Cardiac atrium fibroblast (primary cell): ENCODE measurements around the gene TMEM223. TPM values are rescaled to one million over a fixed set of nuclear protein-coding genes. Genes with fewer than 3 reads are reported as not detected.

Source experiments
- total RNA-seq: library from RNA; depleted of rRNA; stranded (reverse); fragments of >200 nt; gene quantifications from 2 replicates; pipeline ENCODE4 v1.2.3, GENCODE V29; 2015

TMEM223 gene
- total RNA-seq: 18.6 and 31.2 TPM in 2 replicates

GRCh38 chr11:62791501-62792201 lies at the start of gene TMEM223:
Gene TMEM223 (minus strand): TSS chr11:62792006. CDS start chr11:62791994, 12 bp downstream.

GRCh38 chr11:62839050-62839945 lies 47.5 kb upstream of the TMEM223 start, which contains the start of gene WDR74:
Gene WDR74 (minus strand): TSS chr11:62839590. CDS start chr11:62839570, 20 bp downstream.

DNA sequence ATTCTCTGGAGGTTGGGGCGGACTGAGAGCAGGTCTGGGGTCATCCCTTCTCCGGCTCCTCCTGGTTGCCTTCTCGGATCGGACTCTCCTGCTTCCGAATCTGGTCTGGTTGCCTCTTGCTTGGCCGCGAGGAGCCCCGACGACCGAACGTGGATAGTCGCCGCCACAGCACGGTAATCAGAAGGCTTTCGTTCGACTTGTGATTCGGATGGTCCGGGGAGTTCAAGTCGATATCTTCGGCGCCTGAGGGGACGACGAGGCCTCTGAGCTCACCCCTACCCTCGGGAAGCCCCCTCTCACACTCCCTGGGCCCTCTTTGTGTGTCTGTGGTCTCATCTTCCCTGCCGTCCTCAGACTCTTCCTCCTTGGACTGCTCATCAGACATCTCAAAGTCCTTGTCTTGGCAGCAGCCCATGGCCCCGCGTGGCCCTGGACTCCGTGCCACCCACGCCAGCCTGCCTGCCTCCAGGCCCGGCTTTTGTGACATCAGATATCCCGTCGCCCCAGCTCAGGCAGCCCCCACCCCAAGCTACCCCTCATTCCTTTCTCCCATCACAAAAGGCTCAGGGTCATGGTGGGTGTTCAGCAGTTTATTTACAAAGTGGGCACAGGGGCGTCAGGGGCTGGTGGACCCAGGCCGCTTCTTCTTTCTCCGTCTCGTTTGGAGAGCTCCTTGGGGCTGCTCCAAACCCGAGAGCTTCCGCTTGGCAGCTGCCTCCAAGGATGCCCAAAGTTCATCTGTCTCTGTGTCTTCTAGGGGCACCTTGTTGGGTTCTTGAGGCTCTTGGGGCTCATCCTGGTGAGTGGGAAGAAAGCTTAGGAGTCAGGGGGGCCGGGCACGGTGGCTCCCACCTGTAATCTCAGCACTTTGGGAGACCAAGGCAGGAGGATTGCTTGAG lies 40.8 kb upstream of the TMEM223 start, which contains the start of gene TEX54:
TSS of gene TEX54 (minus strand) at position 506 of the 899 bp plus-strand sequence.

GRCh38 chr11:62831520-62832335 lies 39.9 kb upstream of the TMEM223 start, which contains the start of gene STX5:
Gene STX5 (minus strand): TSS chr11:62832051. CDS start chr11:62831243, 808 bp downstream.

DNA sequence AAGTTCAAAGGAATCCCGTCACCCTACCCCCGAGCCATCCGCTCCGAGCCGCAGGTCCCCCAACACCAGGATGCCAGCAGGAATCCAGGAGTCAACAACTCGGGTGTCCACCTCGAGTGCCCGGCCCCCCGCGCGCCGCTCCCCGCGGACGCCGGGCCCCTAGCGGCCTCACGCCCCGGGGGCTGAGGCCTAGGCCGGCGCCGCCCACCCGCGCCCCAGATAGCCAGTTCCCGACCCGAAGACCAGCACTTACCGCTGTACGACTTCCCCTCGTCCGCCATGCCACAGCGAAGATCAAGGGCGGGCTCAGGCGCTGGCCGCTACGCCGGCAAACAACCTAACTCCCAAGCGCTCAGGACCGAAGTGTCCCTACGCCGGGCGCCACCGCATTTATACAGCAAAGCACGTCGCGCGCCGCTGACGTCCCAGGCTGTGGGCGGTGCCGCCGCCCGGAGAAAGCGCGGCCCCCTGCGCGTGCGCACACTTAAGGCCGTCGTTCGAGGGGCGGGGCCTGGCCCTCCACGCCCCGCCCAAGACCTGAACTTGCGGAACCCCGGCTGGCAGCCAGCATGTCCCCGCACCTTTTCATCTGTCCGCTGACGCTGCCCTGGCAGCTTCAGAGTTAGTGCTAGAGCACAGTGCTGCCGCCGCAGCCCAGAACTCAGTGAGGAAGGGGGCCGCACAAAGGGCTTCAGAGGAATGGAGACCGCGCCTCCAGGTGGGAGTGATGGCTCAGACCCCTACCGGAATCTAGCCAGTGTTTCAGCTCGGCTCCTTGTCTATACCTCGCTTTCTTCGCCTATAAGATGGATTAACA lies 13.5 kb upstream of the TMEM223 start, which contains the start of gene NXF1:
TSS of gene NXF1 (minus strand) at position 365 of the 817 bp plus-strand sequence. CDS start at position 281, 84 bp downstream.

DNA sequence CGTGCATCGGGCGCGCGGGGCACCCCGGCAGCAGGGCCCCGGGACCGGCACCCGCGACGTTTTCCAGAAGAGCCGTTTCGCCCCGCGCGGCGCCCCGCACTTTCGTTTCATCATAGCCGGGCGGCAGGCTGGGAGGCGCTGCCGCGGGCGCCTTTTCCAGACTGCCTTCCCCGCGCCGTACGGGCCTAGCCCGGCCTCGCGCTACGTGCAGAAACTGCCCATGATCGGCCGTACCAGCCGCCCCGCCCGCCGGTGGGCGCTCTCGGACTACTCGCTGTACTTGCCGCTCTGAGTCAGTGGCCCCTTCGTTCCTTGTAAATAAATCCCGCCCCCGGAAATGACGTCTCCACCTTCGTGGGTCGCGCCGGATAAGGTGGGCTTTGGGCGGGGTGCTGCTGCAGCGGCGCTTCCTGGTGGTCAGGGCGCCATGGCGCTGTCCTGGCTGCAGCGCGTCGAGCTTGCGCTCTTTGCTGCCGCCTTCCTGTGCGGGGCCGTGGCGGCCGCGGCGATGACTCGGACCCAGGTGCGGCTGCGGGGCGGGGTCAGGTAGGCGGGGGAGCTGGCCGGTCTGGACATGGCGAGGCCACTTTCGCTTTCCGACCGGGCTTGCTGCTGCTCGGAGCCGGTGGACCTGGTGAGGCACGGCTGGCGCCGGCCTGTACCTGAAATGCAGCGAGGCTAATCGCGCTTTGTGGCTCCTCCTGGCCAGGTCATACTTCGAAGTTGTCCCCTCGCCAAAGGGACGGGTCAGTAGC lies 4.6 kb downstream of the TMEM223 start, which contains the start of gene TMEM179B:
TSS of gene TMEM179B (plus strand) at position 398 of the 755 bp plus-strand sequence. CDS start at position 428, 30 bp downstream.

DNA sequence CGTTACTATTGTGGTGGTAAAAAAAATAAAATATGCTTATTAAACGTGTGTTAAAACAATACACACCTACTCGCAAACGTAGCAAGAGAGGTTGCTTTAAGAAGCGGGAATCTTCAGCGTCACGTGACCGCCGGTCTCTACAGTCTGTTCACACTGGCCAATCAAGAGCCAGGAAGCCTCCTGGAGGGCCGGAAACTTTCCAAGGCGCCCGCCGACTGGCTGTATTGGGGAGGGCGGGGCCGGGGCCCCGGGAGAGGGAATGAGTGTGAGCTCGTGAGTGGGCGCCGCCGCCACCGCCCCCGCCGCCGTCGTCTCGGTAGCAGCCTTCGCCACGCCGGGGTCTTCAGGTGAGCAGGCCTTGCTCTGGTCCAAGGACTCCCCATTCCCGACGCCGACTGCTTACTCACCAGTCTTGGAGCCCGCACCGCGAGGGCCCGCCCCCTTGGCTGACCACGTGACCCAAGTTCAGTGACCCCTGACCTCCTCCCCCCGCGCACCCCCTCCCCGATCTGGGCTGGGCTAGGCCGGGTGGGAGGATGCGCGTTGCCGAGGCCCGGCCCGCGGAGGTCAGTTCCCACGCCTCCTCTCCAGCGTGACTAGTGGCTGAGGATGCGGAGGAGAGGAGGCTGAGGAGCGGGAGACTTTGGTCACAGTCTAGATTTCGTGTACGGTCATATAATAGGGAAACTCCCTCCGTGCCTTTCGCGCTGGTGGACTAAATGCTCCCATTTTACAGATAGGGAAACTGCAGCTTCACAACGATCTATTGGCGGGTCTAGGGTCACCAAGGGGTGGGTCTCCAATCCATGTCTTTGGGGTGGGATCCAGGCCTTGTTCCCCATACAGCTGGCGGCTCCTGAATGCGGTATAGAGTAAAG lies 20.4 kb downstream of the TMEM223 start, which contains the start of gene TAF6L:
TSS of gene TAF6L (plus strand) at position 253 of the 878 bp plus-strand sequence. CDS start 4,388 bp downstream, outside the sequence.

DNA sequence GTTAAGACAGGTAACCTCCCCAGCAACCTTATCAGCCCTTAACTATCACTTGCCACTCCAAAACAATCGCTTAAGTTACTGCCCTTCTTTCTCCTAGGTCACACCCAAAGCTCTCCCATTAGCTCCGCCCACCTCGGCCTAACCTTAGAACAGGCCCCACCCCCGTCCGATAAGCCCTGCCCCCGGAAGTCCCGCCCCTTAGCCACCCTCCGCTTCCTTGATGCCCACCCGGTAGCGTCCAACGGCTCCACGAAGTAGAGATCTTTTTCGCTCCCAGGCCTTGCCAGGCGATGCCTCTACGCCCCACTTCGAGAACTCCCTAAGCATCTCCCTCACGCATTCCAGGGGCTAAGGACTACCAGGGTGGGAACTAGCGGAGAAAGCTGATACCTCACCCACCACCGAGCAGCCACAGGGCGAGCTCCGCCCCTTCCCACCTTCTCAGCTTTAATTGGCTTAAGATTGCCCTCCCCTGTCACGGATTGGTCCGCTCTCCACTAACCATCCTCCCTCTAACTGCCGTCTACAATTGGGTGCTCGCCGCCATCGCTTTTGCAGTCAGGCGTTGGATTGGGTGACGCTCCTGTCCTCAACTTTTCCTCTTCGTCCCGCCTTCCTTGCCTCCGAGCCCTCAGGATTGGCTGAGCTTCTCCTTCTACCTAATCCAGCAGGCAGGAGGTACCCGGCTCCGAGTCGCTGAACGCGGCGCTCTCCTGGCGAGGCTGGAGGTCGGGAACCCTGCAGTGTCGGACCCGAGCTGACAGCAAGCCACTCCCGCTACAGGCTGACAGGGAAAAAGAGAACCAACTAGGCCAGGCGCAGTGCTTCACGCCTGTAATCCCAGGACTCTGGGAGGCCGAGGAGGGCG lies 37.8 kb downstream of the TMEM223 start, which contains the start of gene ZBTB3:
TSS of gene ZBTB3 (minus strand) at position 425 of the 868 bp plus-strand sequence. CDS start 496 bp downstream, outside the sequence.

Other genes starting within 250 kb of the TMEM223 start
- 394 and 434 TPM in 2 replicates for gene AHNAK, start 245.2 kb downstream of the TMEM223 start, total RNA-seq
- gene EEF1G, start 218.1 kb downstream of the TMEM223 start, total RNA-seq: 2,078 and 2,099 TPM in 2 replicates
- 6.9 and 12.0 TPM in 2 replicates for gene TUT1, start 200.5 kb downstream of the TMEM223 start, total RNA-seq
- 72.6 and 86.1 TPM in 2 replicates for gene MTA2, start 190.1 kb downstream of the TMEM223 start, total RNA-seq
- 25.8 and 43.1 TPM in 2 replicates for gene EML3, start 179.2 kb downstream of the TMEM223 start, total RNA-seq
- 9.2 and 24.7 TPM in 2 replicates for gene ROM1, start 178.7 kb downstream of the TMEM223 start, total RNA-seq
- 24.9 and 44.4 TPM in 2 replicates for gene B3GAT3, start 170.0 kb downstream of the TMEM223 start, total RNA-seq
- 314 and 339 TPM in 2 replicates for gene GANAB, start 145.4 kb downstream of the TMEM223 start, total RNA-seq
- 27.1 and 27.7 TPM in 2 replicates for gene INTS5, start 138.7 kb downstream of the TMEM223 start, total RNA-seq
- 57.8 and 68.1 TPM in 2 replicates for gene C11orf98, start 126.8 kb downstream of the TMEM223 start, total RNA-seq
- gene CSKMT, start 126.7 kb downstream of the TMEM223 start, total RNA-seq: 1.4 and 7.5 TPM in 2 replicates
- 6.0 and 8.3 TPM in 2 replicates for gene UQCC3, start 120.3 kb downstream of the TMEM223 start, total RNA-seq
- 1.1 and 5.2 TPM in 2 replicates for gene LBHD1, start 119.7 kb downstream of the TMEM223 start, total RNA-seq
- 71.9 and 88.5 TPM in 2 replicates for gene UBXN1, start 112.9 kb downstream of the TMEM223 start, total RNA-seq
- 0.72 and 1.5 TPM in 2 replicates for gene LRRN4CL, start 102.5 kb downstream of the TMEM223 start, total RNA-seq
- gene BSCL2, start 84.6 kb downstream of the TMEM223 start, total RNA-seq: 29.8 and 44.4 TPM in 2 replicates
- gene GNG3, start 84.3 kb downstream of the TMEM223 start, total RNA-seq: not detected in 2 replicates
- gene HNRNPUL2, start 64.5 kb downstream of the TMEM223 start, total RNA-seq: 4.9 and 20.2 TPM in 2 replicates
- gene TTC9C, start 63.5 kb downstream of the TMEM223 start, total RNA-seq: 15.7 and 16.1 TPM in 2 replicates
- 6.5 and 7.6 TPM in 2 replicates for gene ZBTB3, start 37.8 kb downstream of the TMEM223 start, total RNA-seq
- 61.4 and 68.5 TPM in 2 replicates for gene POLR2G, start 30.4 kb downstream of the TMEM223 start, total RNA-seq
- 10.7 and 11.7 TPM in 2 replicates for gene TAF6L, start 20.6 kb downstream of the TMEM223 start, total RNA-seq
- gene TMEM179B, start 4.6 kb downstream of the TMEM223 start, total RNA-seq: 77.8 and 83.1 TPM in 2 replicates
- gene NXF1, start 13.4 kb upstream of the TMEM223 start, total RNA-seq: 19.3 and 20.2 TPM in 2 replicates
- gene STX5, start 40.0 kb upstream of the TMEM223 start, total RNA-seq: 57.0 and 62.5 TPM in 2 replicates
- not detected in 2 replicates for gene TEX54, start 40.8 kb upstream of the TMEM223 start, total RNA-seq
- 20.4 and 50.1 TPM in 2 replicates for gene WDR74, start 47.6 kb upstream of the TMEM223 start, total RNA-seq
- gene SLC3A2, start 88.9 kb upstream of the TMEM223 start, total RNA-seq: 153 and 162 TPM in 2 replicates
- not detected in 2 replicates for gene CHRM1, start 129.4 kb upstream of the TMEM223 start, total RNA-seq
- gene SLC22A6, start 193.0 kb upstream of the TMEM223 start, total RNA-seq: not detected in 2 replicates
- not detected in 2 replicates for gene SLC22A8, start 223.8 kb upstream of the TMEM223 start, total RNA-seq